ENCODE results near the gene SPR.

SPR gene

DNA sequence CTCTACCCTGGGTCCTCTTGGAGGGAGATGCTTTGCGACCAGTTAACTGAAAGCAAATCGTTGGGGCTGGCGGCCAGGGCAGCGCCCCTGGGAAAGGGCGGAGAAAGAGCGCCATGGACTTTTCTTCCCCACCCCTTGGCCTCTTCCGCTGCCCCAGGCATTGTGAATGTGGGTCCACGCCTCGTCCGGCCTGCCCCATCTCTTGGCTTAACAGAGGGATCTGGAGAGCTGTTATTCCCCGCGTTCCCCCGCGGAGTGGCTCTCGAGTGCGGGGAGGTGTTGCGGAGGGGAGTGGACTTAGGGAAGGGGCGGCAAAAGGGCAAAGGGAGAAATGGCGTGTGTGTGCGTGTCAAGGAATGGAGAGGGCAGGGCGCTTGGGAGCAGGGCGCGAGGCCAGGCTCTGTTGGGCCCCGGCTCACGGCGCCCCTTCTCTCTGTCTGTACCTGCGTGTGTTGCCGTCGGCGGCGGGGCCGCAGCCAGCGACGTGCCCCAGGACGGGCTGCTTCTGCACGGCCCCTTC lies 36.7 kb downstream of the SPR start:
- no peak overlapping the region for H3K27ac ChIP-seq (ENCODE audit: extremely low read depth, low read depth, low read length)
- no peak for TF ChIP-seq BCL11B (tag by site-specific recombination; IDR thresholded peaks at IDR 0.05; ENCODE audit: low read depth)
- TF ChIP-seq ZNF157 (tag by site-specific recombination; IDR thresholded peaks at IDR 0.05) = no peak
- TF ChIP-seq YY2 (tag by site-specific recombination; IDR thresholded peaks at IDR 0.05) = no peak
- TF ChIP-seq ZNF658 (tag by site-specific recombination; IDR thresholded peaks at IDR 0.05) = no peak
- TF ChIP-seq ATF2 (tag by site-specific recombination; IDR thresholded peaks at IDR 0.05; ENCODE audit: low read depth) = no peak
- TF ChIP-seq SP7 (tag by site-specific recombination; IDR thresholded peaks at IDR 0.05) = no peak
- no peak for TF ChIP-seq ZNF596 (tag by site-specific recombination; IDR thresholded peaks at IDR 0.05)
- no peak for TF ChIP-seq TCF7L2 (IDR thresholded peaks at IDR 0.05; ENCODE audit: borderline replicate concordance, low read depth, low read length)
- TF ChIP-seq SETDB1 (IDR thresholded peaks at IDR 0.05; ENCODE audit: insufficient read length, low read length) = no peak
- TF ChIP-seq ZNF266 (tag by site-specific recombination; IDR thresholded peaks at IDR 0.05; ENCODE audit: low read depth) = no peak
- TF ChIP-seq ZNF660 (tag by site-specific recombination; IDR thresholded peaks at IDR 0.05) = no peak
- TF ChIP-seq ZNF585B (tag by site-specific recombination; IDR thresholded peaks at IDR 0.05) = no peak
- TF ChIP-seq ZBTB10 (tag by site-specific recombination; IDR thresholded peaks at IDR 0.05) = no peak
- no peak for TF ChIP-seq ZNF140 (tag by site-specific recombination; IDR thresholded peaks at IDR 0.05)
- no peak for TF ChIP-seq ZSCAN23 (tag by site-specific recombination; IDR thresholded peaks at IDR 0.05)
- TF ChIP-seq ZFP37 (tag by site-specific recombination; IDR thresholded peaks at IDR 0.05) = no peak
- TF ChIP-seq ZNF394 (tag by site-specific recombination; IDR thresholded peaks at IDR 0.05; ENCODE audit: borderline replicate concordance) = no peak
- TF ChIP-seq TRIM28 (IDR thresholded peaks at IDR 0.05; ENCODE audit: borderline replicate concordance, low read length) = no peak
- TF ChIP-seq ZNF324 (tag by site-specific recombination; IDR thresholded peaks at IDR 0.05) = no peak
- no peak for TF ChIP-seq ZNF510 (tag by site-specific recombination; IDR thresholded peaks at IDR 0.05; ENCODE audit: insufficient replicate concordance)
- no peak overlapping the region for H3K4me3 ChIP-seq (ENCODE audit: low read depth, low read length)
- CTCF ChIA-PET = interaction anchor here (1.8 kb wide), 1 partner anchor 31 kb away, joined by 10 read pairs; no protein-coding TSS in a partner anchor
- no peaks in the 10 kb centered on the region for H3K4me1 ChIP-seq (ENCODE audit: control insufficient read depth, insufficient read depth, low read length)
- H3K9me3 ChIP-seq (ENCODE audit: control insufficient read depth, insufficient read depth, low read depth, low read length) = no peaks in the 10 kb centered on the region
- POLR2A ChIA-PET = no interaction called here
- H3K36me3 ChIP-seq (ENCODE audit: control insufficient read depth in 2 of 2, insufficient read depth in 1 of 2, low read length in 2 of 2) = no peaks in the 10 kb centered on the region

DNA sequence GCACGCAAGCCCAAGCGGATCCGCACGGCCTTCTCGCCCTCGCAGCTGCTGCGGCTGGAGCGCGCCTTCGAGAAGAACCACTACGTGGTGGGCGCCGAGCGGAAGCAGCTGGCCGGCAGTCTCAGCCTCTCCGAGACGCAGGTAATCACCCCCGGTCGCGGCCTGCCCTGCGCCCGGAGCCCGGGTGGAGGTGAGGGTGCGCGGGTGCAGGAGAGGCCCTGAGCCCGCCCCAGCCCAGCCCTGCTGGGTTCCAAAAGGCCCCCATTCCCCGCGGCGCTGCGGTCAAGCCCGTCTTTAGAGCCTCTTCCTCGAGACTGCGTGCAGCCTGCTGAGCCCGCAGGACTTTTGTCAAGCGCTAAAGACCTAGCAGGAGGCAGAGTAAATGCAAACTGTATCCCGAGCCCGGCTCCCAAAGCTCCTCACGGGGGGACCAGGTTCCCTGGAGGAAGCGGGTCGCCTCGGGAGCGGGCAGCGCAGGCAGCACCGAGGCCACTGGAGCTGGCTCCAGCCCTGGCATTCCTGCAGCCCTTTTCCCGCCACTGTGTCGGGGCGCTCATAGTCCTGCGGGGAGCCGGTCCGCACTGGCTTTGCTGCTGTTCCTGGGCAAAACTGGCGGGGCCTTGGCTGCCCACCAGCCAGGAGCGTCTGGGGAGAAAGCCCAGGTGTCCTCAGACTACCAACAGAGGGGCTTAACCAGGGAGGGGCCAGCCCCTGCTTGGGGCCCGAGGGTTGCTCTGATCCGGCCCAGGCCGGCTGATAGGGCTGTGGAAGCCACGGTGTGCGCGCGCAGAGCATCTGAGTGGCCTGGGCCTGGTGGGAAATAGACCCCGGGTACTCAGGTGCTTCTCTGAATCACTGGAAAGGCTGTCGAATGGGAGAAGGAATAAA lies 37.4 kb downstream of the SPR start:
- no peak overlapping the region for H3K4me3 ChIP-seq (ENCODE audit: low read depth, low read length)
- no peaks in the 10 kb centered on the region for H3K4me1 ChIP-seq (ENCODE audit: control insufficient read depth, insufficient read depth, low read length)
- ChIA-PET POLR2A (no interaction called here), CTCF (interaction anchor here (0.7 to 3.8 kb wide), 2 partner anchors 31 to 150 kb away, joined by 3 to 17 read pairs; no protein-coding TSS in a partner anchor)
- H3K9me3 ChIP-seq (ENCODE audit: control insufficient read depth, insufficient read depth, low read depth, low read length) = no peaks in the 10 kb centered on the region
- no peak overlapping the region for H3K27ac ChIP-seq (ENCODE audit: extremely low read depth, low read depth, low read length)
- H3K36me3 ChIP-seq (ENCODE audit: control insufficient read depth in 2 of 2, insufficient read depth in 1 of 2, low read length in 2 of 2) = no peaks in the 10 kb centered on the region
- no peak for TF ChIP-seq ZSCAN16 (tag by site-specific recombination; IDR thresholded peaks at IDR 0.05)
- TF ChIP-seq ZNF114 (tag by site-specific recombination; IDR thresholded peaks at IDR 0.05) = no peak
- TF ChIP-seq SP7 (tag by site-specific recombination; IDR thresholded peaks at IDR 0.05) = no peak
- no peak for TF ChIP-seq ZBTB8A (tag by site-specific recombination; IDR thresholded peaks at IDR 0.05)
- no peak for TF ChIP-seq GLI2 (tag by site-specific recombination; IDR thresholded peaks at IDR 0.05; ENCODE audit: borderline replicate concordance, low read depth)
- TF ChIP-seq PRDM1 (tag by site-specific recombination; IDR thresholded peaks at IDR 0.05) = no peak
- TF ChIP-seq PRDM10 (tag by site-specific recombination; IDR thresholded peaks at IDR 0.05) = no peak
- TF ChIP-seq ZNF133 (tag by site-specific recombination; IDR thresholded peaks at IDR 0.05) = no peak

Data from HEK293 (cell line).